IMR-90 (cell line): ENCODE results near the gene RABGAP1.

Experiments used
- CEBPB ChIP-seq: IDR thresholded peaks from 2 replicates; pipeline ENCODE4 v1.6.1; 2012; ENCODE audit warnings: low read depth, low read length, improper control_type of control experiment
- CTCF ChIP-seq: conservative IDR thresholded peaks from 2 replicates; pipeline ENCODE4 v1.5.1; 2012; ENCODE audit warnings: mild to moderate bottlenecking, low read depth, low read length, improper control_type of control experiment
- FOS ChIP-seq: fragments of 150-350 bp; IDR thresholded peaks from 2 replicates; pipeline ENCODE4 v1.6.1; 2016; ENCODE audit warnings: low read depth, low read length
- NFE2L2 ChIP-seq: fragments of 150-350 bp; IDR thresholded peaks from 2 replicates; pipeline ENCODE4 v1.6.1; 2016; ENCODE audit warnings: low read depth, mild to moderate bottlenecking, low read length
- POLR2A ChIP-seq: IDR thresholded peaks from 2 replicates; pipeline ENCODE4 v1.6.1; 2012; ENCODE audit warnings: mild to moderate bottlenecking, low read depth, low read length

DNA sequence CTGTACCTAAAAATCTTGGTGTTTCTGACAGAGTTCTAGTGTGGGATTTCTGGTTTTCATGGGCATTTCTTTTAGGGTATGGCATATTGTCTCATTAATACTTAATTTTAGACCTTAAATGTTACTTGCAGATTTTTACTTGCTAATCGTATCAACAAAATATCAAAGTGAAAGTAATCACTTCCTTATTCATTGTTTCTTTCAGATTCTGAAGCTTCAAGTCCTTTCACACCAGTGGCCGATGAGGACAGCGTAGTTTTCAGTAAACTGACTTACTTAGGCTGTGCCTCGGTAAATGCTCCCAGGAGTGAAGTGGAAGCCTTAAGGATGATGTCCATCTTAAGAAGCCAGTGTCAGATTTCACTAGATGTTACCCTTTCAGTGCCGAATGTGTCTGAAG, 45.2 kb downstream of the RABGAP1 start:
- TF ChIP-seq POLR2A: no peak
- TF ChIP-seq CTCF: no peak
- no peak for TF ChIP-seq FOS
- no peak for TF ChIP-seq NFE2L2
- TF ChIP-seq CEBPB: no peak
